ENCODE data around the gene RUVBL2.

Gene RUVBL2

GRCh38 chr19:48993175-48994034 is at the start of gene RUVBL2, which contains the start of gene GYS1:
Gene RUVBL2 (plus strand): TSS chr19:48993887. CDS start chr19:48993912, 25 bp downstream.
Gene GYS1 (minus strand): TSS chr19:48993309. CDS start chr19:48993112, 197 bp downstream.
- DNase-seq (ENCODE audit: low read depth in 2 of 2): peak; percentile 99

- no peak for DNase-seq (ENCODE audit: low read depth in 2 of 2)
Measured at GRCh38 chr19:48945415-48945814, 48.3 kb upstream of the RUVBL2 start.

DNA sequence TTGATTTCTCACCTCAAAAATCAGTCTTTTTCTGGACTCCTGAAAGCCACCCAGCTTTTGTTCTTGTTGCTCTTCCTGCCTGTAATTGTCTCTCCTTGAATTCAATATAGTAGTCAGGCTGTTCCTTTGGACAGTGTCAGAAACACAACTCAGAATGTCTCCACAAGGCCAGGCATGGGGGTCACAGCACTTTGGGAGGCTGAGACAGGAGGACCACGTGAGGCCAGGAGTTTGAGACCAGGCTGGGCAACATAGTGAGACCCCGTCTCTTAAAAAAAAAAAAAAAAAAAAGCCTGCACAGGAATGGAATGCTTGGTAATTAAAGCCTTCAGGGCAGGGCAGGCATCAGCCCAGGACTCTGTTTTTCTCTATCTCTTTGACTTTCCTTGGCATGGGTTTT is 47.9 kb upstream of the RUVBL2 start:
- DNase-seq (ENCODE audit: low read depth in 2 of 2): no peak

GRCh38 chr19:48946463-48947257 is 47.0 kb upstream of the RUVBL2 start:
- DNase-seq (ENCODE audit: low read depth in 2 of 2): no peak

DNA sequence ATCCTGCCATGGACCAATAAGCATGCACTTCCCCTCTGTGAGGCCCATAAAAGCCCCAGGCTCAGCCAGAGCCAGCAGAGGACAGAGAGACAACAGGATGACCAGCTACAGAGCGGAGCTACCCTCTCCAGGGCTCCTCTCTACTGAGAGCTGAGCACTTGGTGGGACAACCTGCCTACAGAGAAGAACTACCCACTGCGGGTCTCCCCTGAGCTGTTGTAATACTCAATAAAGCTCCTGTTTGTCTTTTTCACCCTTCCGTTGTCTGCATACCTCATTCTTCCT is 46.5 kb upstream of the RUVBL2 start:
- no peak for DNase-seq (ENCODE audit: low read depth in 2 of 2)

- DNase-seq (ENCODE audit: low read depth in 2 of 2): no peak
Measured at GRCh38 chr19:48950159-48950558, 43.5 kb upstream of the RUVBL2 start.

DNA sequence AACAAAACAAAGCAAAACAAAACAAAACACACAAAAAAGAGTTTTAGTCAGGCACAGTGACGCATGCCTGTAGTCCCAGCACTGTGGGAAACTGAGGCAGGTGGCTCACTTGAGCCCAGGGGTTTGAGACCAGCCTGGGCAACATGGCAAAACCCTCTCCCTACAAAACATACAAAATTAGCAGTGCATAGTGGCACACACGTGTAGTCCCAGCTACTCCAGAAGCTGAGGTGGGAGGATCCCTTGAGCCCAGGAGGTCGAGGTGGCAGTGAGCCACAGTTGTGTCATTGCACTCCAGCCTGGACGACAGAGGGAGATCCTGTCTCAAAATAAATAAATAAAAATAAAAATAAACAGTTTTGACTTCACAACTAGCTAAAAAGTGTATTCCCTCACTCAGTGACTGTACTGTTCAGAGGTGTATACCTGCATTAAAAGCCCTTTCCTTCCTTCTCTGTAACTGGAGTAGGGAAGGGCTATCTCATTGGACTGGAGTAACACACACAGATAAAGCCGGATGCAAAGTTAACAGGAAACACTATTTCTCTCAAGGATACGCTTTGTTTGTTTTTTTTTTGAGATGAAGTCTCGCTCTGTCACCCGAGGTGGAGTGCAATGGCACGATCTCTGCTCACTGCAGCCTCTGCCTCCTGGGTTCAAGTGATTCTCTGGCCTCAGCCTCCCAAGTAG is 42.7 kb upstream of the RUVBL2 start:
- DNase-seq (ENCODE audit: low read depth in 2 of 2): no peak

DNA sequence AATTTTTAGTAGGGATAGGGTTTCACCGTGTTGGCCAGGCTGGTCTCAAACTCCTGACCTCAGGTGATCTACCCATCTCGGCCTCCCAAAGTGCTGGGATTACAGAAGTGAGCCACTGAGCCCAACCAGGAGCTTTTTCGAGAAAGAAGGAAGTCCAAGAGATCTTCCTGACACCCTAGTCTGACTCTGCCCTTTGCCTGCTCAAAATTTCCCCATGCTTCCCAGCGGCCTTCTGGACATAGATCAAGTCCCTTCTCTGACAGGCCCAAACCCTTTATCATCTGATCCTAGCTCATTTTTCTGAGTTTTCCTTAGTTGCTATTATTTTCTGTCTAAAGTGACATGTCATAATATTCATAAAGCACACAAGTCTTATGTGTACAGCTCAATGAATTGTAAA is 40.5 kb upstream of the RUVBL2 start:
- DNase-seq (ENCODE audit: low read depth in 2 of 2): no peak

DNA sequence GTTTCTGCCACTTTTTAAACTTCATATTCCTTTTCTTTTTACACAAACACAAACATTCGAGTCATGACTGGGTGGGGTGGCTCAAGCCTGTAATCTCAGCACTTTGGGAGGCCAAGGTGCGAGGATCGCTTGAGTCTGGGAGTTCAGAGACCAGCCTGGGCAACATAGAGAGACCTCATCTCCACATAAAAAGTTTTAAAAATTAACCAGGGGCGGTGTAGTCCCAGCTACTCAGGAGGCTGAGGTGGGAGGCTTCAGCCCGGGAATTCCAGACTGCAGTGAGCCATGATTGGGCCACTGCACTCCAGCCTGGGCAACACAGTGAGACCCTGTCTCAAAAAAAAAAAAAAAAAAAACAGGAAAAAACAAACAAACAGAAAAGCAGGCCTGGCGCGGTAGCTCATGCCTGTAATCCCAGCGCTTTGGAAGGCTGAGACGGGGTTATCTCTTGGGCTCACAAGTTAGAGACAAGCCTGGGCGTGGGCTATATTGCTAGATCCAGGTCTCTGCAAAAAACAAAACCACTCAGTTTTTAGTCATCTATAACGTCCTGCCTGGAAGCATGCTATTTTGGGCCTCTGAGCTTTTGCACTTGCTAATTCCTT is 39.6 kb upstream of the RUVBL2 start:
- DNase-seq (ENCODE audit: low read depth in 2 of 2): no peak

GRCh38 chr19:48954595-48955307 is 38.9 kb upstream of the RUVBL2 start, which contains the start of gene BAX:
Gene BAX (plus strand): TSS chr19:48954875. CDS start chr19:48954929, 54 bp downstream.
- peak; percentile 89 for DNase-seq (ENCODE audit: low read depth in 2 of 2)

GRCh38 chr19:48955308-48955958 is 38.3 kb upstream of the RUVBL2 start:
- no peak for DNase-seq (ENCODE audit: low read depth in 2 of 2)

GRCh38 chr19:48958006-48958405 is 35.7 kb upstream of the RUVBL2 start:
- DNase-seq (ENCODE audit: low read depth in 2 of 2): no peak

DNA sequence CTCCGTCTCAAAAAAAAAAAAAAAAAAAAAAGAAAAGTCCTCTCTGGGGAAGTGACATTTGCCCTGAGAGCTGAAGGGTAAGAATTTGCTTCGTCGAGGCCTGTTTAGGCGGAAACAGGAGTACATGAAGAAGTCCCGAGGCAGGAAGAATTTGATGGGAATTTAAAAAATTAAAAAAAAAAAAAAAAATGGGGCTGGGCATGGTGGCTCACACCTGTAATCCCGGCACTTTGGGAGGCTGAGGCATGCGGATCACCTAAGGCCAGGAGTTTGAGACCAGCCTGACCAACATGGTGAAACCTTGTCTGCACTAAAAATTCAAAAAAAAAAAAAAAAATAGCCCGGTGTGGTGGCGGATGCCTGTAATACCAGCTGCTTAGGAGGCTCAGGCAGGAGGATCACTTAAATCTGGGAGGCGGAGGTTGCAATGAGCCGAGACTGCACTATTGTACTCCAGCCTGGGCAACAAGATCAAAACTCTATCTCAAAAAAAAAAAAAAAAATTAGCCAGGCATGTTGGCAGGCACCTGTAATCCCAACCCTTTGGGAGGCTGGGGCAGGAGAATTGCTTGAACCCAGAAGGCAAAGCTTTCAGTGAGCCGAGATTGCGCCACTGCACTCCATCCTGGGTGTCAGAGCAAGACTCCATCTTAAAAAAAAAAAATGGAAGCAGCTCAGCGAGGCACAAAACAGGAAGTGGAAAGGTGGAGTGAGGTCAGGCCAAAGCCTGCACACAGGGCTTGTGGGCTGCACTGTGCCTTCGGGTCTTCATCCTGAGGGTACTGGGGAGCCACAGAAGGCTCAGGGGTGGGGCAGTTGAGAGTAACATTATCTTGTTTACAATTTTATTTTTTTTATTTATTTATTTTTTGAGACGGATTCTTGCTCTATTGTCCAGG is 34.1 kb upstream of the RUVBL2 start:
- no peak for DNase-seq (ENCODE audit: low read depth in 2 of 2)

DNA sequence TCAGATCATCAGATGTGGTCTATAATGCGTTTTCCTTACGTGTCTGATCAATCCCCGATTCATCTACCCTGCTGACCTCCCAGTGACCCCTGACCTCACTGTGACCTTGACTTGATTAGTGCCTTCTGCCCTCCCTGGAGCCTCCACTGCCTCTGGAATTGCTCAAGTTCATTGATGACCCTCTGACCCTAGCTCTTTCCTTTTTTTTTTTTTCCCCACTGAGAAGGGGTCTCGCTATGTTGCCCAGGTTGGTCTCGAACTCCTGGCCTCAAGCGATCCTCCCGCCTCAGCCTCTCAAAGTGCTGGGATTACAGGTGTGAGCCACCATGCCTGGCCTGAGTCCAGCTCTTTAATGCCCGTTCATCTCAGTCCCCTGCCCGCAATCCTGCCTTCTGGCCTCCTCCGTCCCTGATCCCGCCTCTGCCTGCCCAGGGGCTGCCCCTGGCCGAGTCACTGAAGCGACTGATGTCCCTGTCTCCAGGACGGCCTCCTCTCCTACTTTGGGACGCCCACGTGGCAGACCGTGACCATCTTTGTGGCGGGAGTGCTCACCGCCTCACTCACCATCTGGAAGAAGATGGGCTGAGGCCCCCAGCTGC is 32.5 kb upstream of the RUVBL2 start:
- no peak for DNase-seq (ENCODE audit: low read depth in 2 of 2)

DNA sequence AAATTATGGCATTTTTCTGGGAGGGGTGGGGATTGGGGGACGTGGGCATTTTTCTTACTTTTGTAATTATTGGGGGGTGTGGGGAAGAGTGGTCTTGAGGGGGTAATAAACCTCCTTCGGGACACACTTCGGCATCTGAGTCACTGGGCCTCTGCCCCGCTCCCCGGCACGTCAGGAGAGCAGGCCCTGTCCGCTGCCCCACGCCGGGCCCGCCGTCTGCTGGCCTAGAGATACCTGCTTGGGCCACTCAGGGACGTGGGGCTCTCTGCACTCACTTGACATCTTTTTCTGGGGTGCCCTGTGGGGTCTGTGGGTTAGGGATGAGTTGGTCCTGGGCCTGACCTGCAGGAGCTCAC is 32.0 kb upstream of the RUVBL2 start:
- DNase-seq (ENCODE audit: low read depth in 2 of 2): no peak

DNA sequence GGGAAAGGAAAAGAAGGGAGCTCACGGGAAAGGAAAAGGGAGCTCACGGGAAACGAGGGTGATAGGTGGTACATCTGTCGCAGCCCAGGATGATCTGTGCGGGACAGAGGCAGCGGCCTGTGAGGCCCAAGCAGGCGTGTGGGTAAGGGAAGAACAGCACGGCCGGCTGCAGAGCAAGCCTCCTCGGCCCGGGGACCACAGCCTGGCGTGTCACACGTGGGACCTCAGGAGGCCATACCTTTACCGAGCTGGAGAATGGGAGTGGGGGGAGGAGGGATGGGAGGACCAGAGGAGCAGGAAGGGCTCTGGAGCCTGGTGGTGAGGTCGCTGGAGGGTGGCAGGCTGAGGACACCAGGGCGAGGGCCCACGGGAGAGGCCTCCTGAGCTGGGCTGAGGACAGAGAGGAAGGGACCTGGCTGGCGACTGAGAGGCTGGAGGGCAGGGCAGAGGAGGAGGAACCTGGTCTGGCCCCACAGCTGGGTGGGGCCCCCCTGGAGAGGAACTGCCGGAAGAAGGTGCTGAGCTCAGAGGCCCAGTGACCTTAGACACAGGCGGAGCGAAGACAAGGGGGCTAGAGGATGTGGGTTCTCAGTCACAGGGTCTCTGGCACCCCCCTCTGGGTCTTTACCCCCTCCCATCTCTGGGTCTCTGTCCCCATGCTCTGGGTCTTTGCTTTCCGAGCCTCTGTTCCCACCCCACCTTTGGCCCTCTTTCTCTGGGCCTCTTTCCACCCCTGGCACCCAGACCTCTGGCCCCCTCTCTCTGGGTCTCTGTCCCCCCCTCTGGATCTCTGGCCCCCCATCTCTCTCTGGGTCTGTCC is 31.4 kb upstream of the RUVBL2 start:
- DNase-seq (ENCODE audit: low read depth in 2 of 2): no peak

DNA sequence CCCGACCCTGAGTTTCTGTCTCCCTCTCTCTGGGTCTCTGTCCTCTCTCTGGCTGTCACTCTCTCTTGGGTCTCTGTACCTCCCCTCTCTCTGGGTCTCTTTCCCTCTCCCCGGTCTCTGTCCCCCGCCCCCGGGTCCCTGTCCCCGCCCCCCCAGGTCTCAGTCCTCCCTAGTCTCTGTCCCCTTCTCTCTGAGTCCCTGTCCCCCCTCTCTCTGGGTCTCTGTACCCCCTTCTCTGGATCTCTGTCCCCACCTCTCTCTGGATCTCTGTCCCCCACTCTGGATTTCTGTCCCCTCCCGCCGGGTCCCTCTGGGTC is 30.9 kb upstream of the RUVBL2 start:
- DNase-seq (ENCODE audit: low read depth in 2 of 2): no peak

DNA sequence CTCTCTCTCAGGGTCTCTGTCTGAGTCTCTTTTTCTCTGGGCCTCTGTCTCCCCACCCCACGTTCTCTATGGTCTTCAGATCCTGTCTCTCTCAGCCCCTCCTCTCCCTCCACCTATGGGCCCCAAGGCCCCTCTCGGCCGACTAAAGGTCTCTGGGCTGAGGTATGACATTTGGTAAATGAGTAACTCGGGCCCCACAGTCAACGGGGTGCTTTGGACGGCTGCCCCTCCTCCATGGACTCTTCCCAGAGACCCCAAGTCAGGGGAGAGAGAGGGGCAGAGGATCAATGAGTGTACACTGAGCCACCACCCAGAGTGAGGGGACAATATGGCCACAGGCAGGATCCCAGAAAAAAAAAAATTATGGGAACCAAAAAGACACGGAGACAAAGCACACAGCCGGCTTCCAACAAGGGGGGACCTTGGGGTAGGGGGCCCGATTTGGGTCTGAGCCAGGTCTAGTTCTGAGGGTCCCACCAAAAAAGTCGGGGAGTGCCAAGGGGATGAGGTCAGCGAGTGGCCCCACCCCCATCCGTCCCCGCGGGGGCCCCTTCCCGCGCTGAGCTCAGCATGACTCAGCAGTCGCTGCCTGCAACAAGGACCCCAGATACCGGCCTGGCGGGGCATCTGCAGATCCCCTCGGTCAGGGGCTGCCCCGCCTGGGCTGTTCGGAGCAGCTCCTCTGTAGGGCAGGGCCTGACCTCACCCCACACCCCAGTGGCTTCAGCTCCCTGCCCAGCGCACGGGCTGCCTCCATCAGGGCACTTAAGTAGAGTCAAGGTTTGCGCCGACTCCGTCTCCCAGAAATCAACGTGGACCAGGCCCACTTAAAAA is 30.1 kb upstream of the RUVBL2 start:
- no peak for DNase-seq (ENCODE audit: low read depth in 2 of 2)
